GM18507 (cell line): ENCODE measurements around the gene RBBP8NL.

ENCODE experiments used
- DNase-seq: peaks from one replicate; pipeline ENCODE4 v3.0.0; 2011; ENCODE audit warnings: low read depth; ENCODE audit not compliant: insufficient read length; ENCODE audit errors: extremely low spot score
- FAIRE-seq: peaks from 2 replicates; lab custom pipeline; 2011; peaks lifted over from hg19 to GRCh38; lab: Jason Lieb, UNC

The RBBP8NL gene

GRCh38 chr20:62448038-62448437, 20.7 kb upstream of the RBBP8NL start:
- DNase-seq, result no peak
- no peak for FAIRE-seq

DNA sequence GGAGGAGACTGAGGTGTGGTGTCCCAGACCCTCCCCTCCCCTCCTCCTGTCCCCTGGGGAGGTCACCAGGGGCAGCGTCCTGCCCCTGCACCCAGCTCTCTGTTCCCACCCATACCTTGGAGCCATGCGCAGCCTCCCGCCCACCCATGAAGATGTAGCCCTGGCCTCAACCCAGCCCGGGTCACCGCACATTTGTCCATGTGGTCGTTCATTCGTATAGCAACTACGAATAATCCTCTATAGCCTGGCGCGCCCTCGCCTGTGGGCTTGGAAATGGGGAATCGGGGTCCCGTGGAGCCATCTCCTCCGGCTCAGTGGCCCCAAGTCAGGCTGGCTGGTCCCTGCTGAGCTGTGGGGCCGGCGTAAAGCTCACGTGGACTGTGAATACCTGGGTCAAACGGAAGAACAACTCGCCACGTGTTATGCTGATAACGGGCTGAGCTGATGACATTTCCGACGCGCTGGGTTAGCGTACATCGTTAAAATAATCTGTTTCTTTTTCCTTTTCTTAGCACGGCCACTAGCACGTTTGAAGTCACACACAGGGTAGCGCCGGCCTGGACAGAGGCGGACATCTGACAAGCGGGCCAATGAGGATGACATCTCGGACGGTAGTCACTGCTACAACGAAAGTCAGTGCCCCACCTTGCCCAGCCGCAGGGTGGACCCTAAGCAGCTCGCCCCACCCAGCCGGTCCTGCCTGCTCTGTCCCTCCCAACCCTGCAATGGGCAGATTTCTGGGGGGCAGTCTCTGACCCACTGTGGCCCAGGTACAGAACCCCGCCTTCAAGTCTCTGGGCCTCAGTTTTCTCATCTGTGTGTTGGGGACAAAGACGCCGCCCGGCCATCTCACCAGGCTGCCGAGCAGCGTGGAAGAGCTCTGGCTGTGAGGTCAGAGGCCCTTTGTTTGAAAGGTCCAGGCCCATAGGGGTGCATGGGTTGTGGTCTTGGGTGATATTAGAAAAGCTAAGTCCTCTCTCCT, 19.8 kb upstream of the RBBP8NL start:
- DNase-seq (no peak), FAIRE-seq (no peak)

DNA sequence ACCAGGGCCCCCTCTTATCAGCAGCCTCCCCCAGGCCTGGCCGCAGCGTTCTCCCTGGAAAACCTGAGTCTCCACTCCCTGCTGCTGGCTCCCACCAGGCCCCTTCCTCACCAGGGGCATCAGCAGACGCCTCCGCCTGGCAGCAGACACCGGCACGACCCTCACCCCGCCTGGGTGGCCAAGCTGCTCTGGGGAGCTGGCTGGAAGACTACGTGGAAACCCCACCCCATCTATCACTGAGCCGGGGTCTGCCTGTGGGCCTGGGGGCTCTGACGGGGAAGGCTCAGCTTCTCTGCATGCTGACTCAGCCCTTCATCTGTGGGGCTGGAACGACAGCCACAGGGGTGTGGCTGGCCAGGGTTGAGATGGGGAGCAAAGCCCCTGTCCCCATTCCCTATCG, 19.1 kb upstream of the RBBP8NL start:
- DNase-seq, result no peak
- no peak for FAIRE-seq

GRCh38 chr20:62445553-62446340, 18.4 kb upstream of the RBBP8NL start:
- DNase-seq (no peak), FAIRE-seq (no peak)

DNA sequence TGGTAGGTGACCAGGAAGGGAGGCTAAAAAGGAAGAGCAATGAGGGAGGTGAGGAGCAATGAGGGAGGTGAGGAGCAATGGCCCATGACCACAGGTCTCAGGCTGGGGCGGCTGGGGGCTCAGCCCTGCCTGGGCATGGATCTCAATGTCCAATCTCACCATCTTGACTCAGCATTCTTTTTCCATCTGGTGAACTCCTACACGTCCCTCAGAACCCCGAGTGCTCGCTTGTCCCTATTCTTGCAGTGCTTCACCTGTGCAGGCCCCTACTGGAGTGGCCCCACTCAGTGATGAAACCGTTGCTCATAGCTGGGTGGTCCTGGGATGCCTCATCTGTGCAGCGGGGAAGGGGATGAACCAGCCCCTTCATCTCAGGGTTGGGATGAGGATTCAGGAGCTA, 16.9 kb upstream of the RBBP8NL start:
- DNase-seq, result no peak
- FAIRE-seq, result no peak

- FAIRE-seq (no peak), DNase-seq (no peak)
These were observed 14.7 kb upstream of the RBBP8NL start for GRCh38 chr20:62441987-62442539.

- DNase-seq (no peak), FAIRE-seq (no peak)
These were observed 11.9 kb upstream of the RBBP8NL start for GRCh38 chr20:62439218-62439617.

- FAIRE-seq (no peak), DNase-seq (no peak)
These were observed 10.6 kb upstream of the RBBP8NL start for GRCh38 chr20:62437927-62438326.

DNA sequence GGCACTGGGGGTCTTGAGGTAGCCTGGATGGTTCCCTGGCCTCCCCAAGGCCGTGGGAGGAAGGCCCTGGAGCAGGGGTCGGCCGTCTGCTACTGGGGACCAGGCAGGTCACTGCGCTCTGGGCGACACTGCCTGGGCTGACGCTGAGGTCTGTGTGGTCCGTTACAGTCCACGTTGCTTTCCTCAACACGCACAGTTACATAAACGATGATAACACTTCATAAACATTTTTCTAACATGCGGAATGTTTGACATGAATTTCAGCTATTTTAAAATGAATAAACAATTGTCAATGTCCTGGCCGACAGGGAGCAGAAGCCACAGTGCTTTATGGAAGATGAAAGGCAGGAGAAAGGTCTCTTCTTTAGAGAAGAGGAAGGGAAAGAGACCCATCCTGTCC, 10.2 kb upstream of the RBBP8NL start:
- DNase-seq (no peak), FAIRE-seq (no peak)

DNA sequence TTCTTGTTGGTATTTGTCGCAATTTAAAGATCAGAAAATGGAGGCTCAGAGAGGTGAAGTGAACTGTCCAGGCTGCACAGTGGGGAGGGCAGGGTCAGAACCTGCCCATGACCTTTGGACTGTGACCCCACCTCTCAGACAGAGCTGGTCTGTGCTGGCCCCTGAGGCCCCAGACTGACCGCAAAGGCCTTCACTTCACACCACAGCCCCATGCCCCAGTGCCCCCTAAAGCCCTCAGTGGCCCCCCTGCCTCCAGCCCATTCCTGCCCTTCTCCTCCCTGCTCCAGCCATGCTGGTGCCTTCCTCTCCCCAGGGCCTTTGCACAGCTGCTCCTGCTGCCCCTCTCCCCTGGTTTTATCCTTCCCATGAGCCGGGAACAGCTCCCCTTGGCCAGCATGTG, 9.4 kb upstream of the RBBP8NL start:
- DNase-seq (no peak), FAIRE-seq (no peak)

DNA sequence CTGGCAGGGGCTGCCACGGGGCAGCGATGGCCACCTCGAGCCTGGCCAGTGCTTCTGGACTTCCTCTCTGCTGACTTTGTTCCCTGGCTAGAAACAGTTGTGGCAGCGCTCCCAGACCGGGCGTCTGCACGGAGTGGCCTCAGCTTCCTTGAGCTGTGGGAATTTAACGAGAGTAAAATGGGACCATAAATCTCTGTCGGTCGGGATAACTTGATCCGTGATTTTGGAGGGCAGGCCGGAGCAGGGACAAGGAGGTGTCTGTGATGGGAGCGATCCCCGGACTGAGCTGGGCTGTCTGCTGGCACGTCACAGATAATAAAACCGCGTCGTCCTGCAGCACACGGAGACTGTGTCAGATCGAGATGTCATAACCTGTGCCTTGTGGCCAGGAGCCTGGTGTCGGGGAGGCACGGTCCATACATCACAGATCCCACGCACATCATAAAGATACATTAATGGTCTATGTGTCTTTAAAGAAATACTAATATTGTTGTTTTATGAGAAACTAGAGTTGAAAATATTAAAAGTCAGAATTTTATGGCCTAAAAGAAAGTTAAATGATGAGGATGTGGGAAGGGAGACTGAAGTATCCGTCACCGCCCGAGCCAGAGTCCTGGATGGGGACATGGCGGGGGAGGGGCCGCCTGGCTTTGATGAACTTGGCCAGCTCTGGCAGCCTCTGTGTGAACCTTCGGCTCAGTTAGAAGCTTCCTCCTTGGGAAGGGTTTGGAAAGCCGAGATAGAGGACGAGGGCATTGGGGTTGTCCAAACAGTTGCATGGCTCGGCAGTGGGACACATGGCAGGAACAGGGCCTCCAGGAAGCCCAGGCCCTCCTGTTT, 6.5 kb upstream of the RBBP8NL start:
- DNase-seq, result no peak
- FAIRE-seq, result no peak

GRCh38 chr20:62430866-62431447, 3.6 kb upstream of the RBBP8NL start:
- DNase-seq (no peak), FAIRE-seq (no peak)

DNA sequence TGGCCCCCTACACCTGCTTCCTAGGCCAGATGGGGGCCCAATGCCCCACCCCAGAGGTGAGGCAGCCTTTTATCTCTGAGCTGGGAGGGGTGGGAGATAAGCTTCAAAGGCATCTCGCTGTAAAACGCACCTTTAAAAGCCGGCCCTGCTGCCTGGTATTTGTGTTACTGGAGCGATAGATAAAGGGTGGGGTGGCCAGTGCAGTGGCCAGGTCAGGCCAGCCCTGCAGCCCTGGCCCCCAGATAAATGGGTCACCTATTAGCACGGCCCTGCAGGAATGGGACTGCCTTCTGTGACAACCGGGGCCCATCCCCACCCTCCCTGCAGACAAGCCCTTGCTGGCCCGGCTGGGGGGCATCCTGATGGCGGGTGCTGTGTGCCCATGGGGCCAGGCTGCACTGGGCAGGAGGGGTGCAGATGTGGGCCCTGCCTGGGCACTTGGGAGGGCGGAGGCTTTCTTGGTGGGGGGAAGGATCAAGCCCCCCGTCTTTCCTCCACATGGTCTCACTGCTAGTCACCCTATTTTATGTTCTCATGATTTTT, 3.0 kb upstream of the RBBP8NL start:
- DNase-seq, result no peak

DNA sequence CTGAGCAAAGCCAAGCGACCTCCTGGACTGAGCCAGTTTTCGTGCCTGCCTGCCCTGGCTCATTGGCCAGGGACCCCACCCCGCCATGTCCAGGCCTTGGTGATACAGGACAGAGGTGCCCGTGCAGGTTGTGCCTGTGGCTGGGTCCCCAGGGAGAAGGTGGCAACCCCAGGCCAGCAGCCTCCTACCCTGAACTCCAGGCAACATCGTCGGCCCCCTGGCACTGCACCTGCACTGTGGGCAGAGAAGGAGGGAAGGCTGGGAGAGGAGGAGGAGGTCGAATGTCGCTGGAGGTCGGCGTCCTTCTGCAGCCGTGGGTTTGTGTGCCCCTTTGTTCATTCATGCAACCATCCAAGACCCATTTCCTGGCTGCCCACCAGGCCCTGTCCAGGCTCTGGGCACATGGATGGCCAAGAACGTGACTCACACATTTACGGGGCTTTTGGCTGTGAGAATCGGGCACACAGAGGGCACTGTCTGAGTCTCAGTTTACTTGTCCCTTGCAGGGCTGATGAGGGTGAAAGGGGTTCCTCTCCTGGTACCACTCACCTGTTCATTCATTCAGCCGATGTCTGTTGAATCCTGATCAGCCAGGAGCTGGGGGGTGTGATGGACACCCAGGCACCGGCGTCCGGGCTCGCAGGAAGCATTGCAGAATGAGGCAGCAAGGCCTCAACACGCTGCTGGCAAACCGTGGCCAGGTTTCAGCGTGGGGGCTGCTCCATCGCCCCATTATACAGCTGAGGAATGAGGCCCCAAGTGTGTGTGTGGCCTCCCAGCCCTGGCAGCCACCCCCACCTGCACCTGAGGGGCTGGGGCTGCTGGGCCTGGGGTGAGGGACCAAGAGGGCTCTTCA, 2.3 kb upstream of the RBBP8NL start:
- no peak for FAIRE-seq
- DNase-seq, result no peak

More for the DNA sequence above, 3.0 kb upstream of the RBBP8NL start:
- FAIRE-seq, result no peak

DNA sequence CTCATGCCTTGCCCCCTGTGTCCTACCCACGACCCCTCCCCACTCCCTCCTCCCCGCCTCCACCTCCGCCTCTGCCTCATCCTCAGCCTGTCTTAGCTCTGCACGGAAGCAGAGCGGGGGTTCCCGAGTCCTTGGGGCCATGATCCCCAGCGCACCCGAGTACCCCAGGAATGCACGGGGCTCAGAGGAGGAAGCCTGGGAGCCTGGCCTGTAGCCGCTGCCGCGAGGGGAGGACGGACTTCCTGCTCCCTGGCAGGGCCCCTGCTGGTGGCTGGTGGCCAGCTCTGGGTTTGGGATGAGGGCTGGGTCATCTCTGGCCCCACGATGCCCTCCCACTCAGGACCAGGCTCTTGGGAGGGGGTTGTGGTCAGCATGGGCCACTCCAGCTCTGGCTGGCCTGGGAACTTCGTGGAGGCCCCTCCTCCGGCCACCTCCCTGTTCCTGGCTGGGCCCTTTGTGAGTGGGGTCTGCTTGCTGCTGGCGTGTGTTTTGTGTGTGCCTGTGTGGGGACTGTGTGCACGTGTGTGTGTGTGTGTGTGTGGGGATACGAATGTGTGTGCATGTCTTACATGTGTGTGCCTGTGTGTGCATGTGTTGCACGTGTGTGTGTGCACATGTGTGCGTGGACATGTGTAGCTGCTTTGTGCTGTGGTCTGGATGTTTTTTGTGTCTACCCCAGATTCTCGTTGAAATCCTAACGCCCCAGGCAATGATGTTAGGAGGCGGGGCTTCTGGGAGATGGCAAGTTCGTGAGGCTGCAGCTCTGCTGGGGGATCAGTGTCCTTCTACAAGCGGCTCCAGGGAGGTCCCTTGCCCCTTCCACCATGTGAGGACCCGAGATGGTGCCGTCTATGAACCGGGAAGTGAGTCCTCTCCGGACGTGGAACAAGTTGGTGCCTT, 1.3 kb upstream of the RBBP8NL start:
- FAIRE-seq (no peak), DNase-seq (no peak)

DNA sequence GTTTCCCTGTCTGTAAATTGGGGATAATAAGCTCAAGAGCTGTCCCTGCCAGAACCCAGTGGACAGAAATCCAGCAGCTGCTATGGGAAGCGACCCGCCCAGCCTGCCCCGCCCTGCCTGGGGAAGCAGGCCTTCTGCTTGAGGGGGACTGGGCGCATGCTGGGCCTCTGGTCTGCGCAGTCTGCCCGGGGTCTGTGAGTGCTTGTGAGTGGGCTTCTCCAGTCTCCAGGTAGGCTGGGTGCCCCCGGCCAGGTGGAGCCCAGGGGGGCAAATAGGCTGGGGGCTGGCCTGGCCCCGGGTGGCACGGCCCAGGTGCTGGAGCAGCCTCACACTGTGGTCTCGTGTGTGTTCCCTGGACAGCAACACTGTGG, 648 bp upstream of the RBBP8NL start:
- DNase-seq, result no peak
- FAIRE-seq, result no peak

DNA sequence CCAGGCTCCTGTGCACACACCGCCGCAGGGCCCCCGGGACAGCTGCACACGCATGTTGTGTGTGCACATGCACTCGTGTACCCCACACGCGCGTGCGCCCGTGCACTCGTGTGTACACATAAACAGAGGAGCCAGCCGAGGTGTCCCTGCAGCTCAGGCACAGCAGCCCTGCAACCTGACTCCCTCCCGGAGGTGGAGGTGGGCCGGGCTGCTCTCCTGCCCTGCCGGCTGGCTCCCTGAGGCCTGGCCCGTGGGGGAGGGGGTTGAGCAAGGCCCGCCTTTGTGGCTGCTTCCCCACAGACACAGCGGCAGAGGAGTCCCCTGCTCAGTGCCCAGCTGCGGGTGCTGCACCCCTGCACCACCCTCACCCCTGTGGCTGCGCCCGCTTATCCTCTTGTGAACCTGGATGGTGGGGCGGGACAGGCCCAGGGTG, 624 bp downstream of the RBBP8NL start:
- no peak for DNase-seq
- no peak for FAIRE-seq
